ENCODE measurements around the gene EPHB1.

GRCh38 chr3:135038186-135038585 lies 243.1 kb downstream of the EPHB1 start:
- TF ChIP-seq CTCF (IDR thresholded peaks at IDR 0.05): no peak
- TF ChIP-seq USF2 (IDR thresholded peaks at IDR 0.05; ENCODE audit: borderline replicate concordance, low read depth, low read length): no peak
- no peak for TF ChIP-seq MAX (IDR thresholded peaks at IDR 0.05; ENCODE audit: low read depth)
- no peak for TF ChIP-seq FOXJ3 (CRISPR knock-in tag; IDR thresholded peaks at IDR 0.05)
- TF ChIP-seq GABPA (IDR thresholded peaks at IDR 0.05; ENCODE audit: low read depth): no peak
- TF ChIP-seq REST (IDR thresholded peaks at IDR 0.05; ENCODE audit: low read depth, low read length): no peak
- TF ChIP-seq RFX5 (IDR thresholded peaks at IDR 0.05; ENCODE audit: low read length): no peak
- TF ChIP-seq FOXM1 (IDR thresholded peaks at IDR 0.05; ENCODE audit: low read depth): no peak
- TF ChIP-seq TAF1 (IDR thresholded peaks at IDR 0.05; ENCODE audit: borderline replicate concordance, low read depth, low read length): no peak
- no peak for TF ChIP-seq GATA2 (CRISPR knock-in tag; IDR thresholded peaks at IDR 0.05)
- no peak for TF ChIP-seq SMC3 (IDR thresholded peaks at IDR 0.05; ENCODE audit: low read depth, low read length)
- TF ChIP-seq POLR2AphosphoS5 (IDR thresholded peaks at IDR 0.05; ENCODE audit: low read depth, low read length): no peak
- no peak for TF ChIP-seq NFIC (IDR thresholded peaks at IDR 0.05; ENCODE audit: borderline replicate concordance)
